ENCODE results near the gene ARHGAP15. TPM values are rescaled to one million over a fixed set of nuclear protein-coding genes. Genes with fewer than 3 reads are reported as not detected.
A peak's percentile ranks its signal among the peaks of the same experiment; 100 is the strongest.

The ARHGAP15 gene
- polyA plus RNA-seq, 4 donors, result 3.4 to 8.1 (median 4.9) TPM

GRCh38 chr2:143258126-143258892 is 129.1 kb downstream of the ARHGAP15 start:
- DNase-seq (ENCODE audit: low read depth in 4 of 4, low spot score in 3 of 4), result no peak

- peak; percentile 42 to 59 (median 50) for DNase-seq (ENCODE audit: low read depth in 4 of 4, low spot score in 3 of 4)
Measured at GRCh38 chr2:143259368-143259958, 130.2 kb downstream of the ARHGAP15 start.

- no peak for DNase-seq (ENCODE audit: low read depth in 4 of 4, low spot score in 3 of 4)
Measured at GRCh38 chr2:143261986-143262385, 132.8 kb downstream of the ARHGAP15 start.

GRCh38 chr2:143262389-143262788 is 133.2 kb downstream of the ARHGAP15 start:
- DNase-seq (ENCODE audit: low read depth in 4 of 4, low spot score in 3 of 4), result no peak

GRCh38 chr2:143263066-143263625 is 133.9 kb downstream of the ARHGAP15 start:
- no peak for DNase-seq (ENCODE audit: low read depth in 4 of 4, low spot score in 3 of 4)

- no peak for DNase-seq (ENCODE audit: low read depth in 4 of 4, low spot score in 3 of 4)
Measured at GRCh38 chr2:143264851-143265250, 135.6 kb downstream of the ARHGAP15 start.

GRCh38 chr2:143279672-143280071 is 150.5 kb downstream of the ARHGAP15 start:
- DNase-seq (ENCODE audit: low read depth in 4 of 4, low spot score in 3 of 4), result no peak

GRCh38 chr2:143280097-143280757 is 151.0 kb downstream of the ARHGAP15 start:
- DNase-seq (ENCODE audit: low read depth in 4 of 4, low spot score in 3 of 4), result no peak

- DNase-seq (ENCODE audit: low read depth in 4 of 4, low spot score in 3 of 4), result no peak
Measured at GRCh38 chr2:143282684-143283083, 153.5 kb downstream of the ARHGAP15 start.

- DNase-seq (ENCODE audit: low read depth in 4 of 4, low spot score in 3 of 4), result no peak
Measured at GRCh38 chr2:143284087-143284675, 155.0 kb downstream of the ARHGAP15 start.

- no peak for DNase-seq (ENCODE audit: low read depth in 4 of 4, low spot score in 3 of 4)
Measured at GRCh38 chr2:143289025-143289424, 159.8 kb downstream of the ARHGAP15 start.

GRCh38 chr2:143290221-143290620 is 161.0 kb downstream of the ARHGAP15 start:
- DNase-seq (ENCODE audit: low read depth in 4 of 4, low spot score in 3 of 4), result no peak

GRCh38 chr2:143294068-143294467 is 164.8 kb downstream of the ARHGAP15 start:
- DNase-seq (ENCODE audit: low read depth in 4 of 4, low spot score in 3 of 4), result no peak

GRCh38 chr2:143296089-143296488 is 166.9 kb downstream of the ARHGAP15 start:
- no peak for DNase-seq (ENCODE audit: low read depth in 4 of 4, low spot score in 3 of 4)

- DNase-seq (ENCODE audit: low read depth in 4 of 4, low spot score in 3 of 4), result no peak
Measured at GRCh38 chr2:143297182-143297581, 168.0 kb downstream of the ARHGAP15 start.

GRCh38 chr2:143300536-143300935 is 171.3 kb downstream of the ARHGAP15 start:
- DNase-seq (ENCODE audit: low read depth in 4 of 4, low spot score in 3 of 4), result no peak

GRCh38 chr2:143311426-143311825 is 182.2 kb downstream of the ARHGAP15 start:
- no peak for DNase-seq (ENCODE audit: low read depth in 4 of 4, low spot score in 3 of 4)

GRCh38 chr2:143312441-143312840 is 183.2 kb downstream of the ARHGAP15 start:
- DNase-seq (ENCODE audit: low read depth in 4 of 4, low spot score in 3 of 4), result no peak

GRCh38 chr2:143313861-143314260 is 184.6 kb downstream of the ARHGAP15 start:
- DNase-seq (ENCODE audit: low read depth in 4 of 4, low spot score in 3 of 4), result no peak

- DNase-seq (ENCODE audit: low read depth in 4 of 4, low spot score in 3 of 4), result no peak
Measured at GRCh38 chr2:143321994-143322393, 192.8 kb downstream of the ARHGAP15 start.

GRCh38 chr2:143329288-143329687 is 200.1 kb downstream of the ARHGAP15 start:
- no peak for DNase-seq (ENCODE audit: low read depth in 4 of 4, low spot score in 3 of 4)

Measured in left renal pelvis (tissue), 4 donors.